Tibial nerve (tissue), 4 donors: Measurements from ENCODE around the gene CA11. TPM values are rescaled to one million over a fixed set of nuclear protein-coding genes. Genes with fewer than 3 reads are reported as not detected.

Experiments
- DNase-seq, 2 donors: peaks; one replicate each; pipeline ENCODE4 v3.0.0-alpha.2; 2019; ENCODE audit warnings: low spot score in 2 of 2
- H3K27ac ChIP-seq, 4 donors: fragments of 200-600 bp; sonication (generic) in 3 of 4; one replicate each; pipeline ENCODE4 v1.5.1; 2017 to 2019; ENCODE audit warnings: mild to moderate bottlenecking in 1 of 4
- H3K27me3 ChIP-seq, 2 donors: fragments of 200-600 bp; sonication (generic) in 1 of 2; one replicate each; pipeline versions ENCODE4 v1.5.1 to v1.6.0; 2017 to 2019
- H3K36me3 ChIP-seq, 3 donors: fragments of 200-600 bp; sonication (generic); one replicate each; pipeline ENCODE4 v1.5.1; 2018 to 2019
- H3K4me1 ChIP-seq, 4 donors: fragments of 200-600 bp; sonication (generic) in 3 of 4; one replicate each; pipeline ENCODE4 v1.5.1; 2017 to 2019
- H3K4me3 ChIP-seq, 4 donors: fragments of 200-600 bp; sonication (generic) in 3 of 4; one replicate each; pipeline ENCODE4 v1.5.1; 2017 to 2019; ENCODE audit warnings: mild to moderate bottlenecking in 1 of 4, moderate library complexity in 1 of 4
- H3K9me3 ChIP-seq, 4 donors: fragments of 200-600 bp; sonication (generic) in 3 of 4; one replicate each; pipeline ENCODE4 v1.5.1; 2017 to 2019
- EP300 ChIP-seq, 2 donors: sonication (generic); formaldehyde crosslinking; IDR thresholded peaks; one replicate each; pipeline ENCODE4 v1.6.1; 2017; ENCODE audit warnings: antibody characterized with exemption in 2 of 2, mild to moderate bottlenecking in 1 of 2
- POLR2A ChIP-seq, 2 donors: fragments of 450-650 bp; IDR thresholded peaks; one replicate each; pipeline ENCODE4 v1.6.1; 2017; ENCODE audit warnings: antibody characterized with exemption in 2 of 2, mild to moderate bottlenecking in 2 of 2, moderate library complexity in 2 of 2
- WGBS, 2 donors: methylation state at CpG; one replicate each; pipeline ENCODE4 v1.1.5; 2018; 5-methylcytosine and 5-hydroxymethylcytosine counted together
- total RNA-seq, 4 donors: library from RNA; depleted of rRNA; stranded (reverse); fragments of >200 nt; gene quantifications; one replicate each; pipeline ENCODE4 v1.1.0, GENCODE V29; 2016
- TF ChIP-seq, protein P1 (sequence below), 5 experiments: fragments of 200-600 bp in 3 of 5; fragments of 450-650 bp in 2 of 5; sonication (generic) in 3 of 5; IDR thresholded peaks; one replicate each; pipeline ENCODE4 v1.5.1; 2016 to 2019; ENCODE audit warnings: antibody characterized with exemption in 5 of 5, mild to moderate bottlenecking in 3 of 5, moderate library complexity in 2 of 5

The CA11 gene
- total RNA-seq, 4 donors from 2014 or later, result 3.1 to 5.4 (median 4.0) TPM

DNA sequence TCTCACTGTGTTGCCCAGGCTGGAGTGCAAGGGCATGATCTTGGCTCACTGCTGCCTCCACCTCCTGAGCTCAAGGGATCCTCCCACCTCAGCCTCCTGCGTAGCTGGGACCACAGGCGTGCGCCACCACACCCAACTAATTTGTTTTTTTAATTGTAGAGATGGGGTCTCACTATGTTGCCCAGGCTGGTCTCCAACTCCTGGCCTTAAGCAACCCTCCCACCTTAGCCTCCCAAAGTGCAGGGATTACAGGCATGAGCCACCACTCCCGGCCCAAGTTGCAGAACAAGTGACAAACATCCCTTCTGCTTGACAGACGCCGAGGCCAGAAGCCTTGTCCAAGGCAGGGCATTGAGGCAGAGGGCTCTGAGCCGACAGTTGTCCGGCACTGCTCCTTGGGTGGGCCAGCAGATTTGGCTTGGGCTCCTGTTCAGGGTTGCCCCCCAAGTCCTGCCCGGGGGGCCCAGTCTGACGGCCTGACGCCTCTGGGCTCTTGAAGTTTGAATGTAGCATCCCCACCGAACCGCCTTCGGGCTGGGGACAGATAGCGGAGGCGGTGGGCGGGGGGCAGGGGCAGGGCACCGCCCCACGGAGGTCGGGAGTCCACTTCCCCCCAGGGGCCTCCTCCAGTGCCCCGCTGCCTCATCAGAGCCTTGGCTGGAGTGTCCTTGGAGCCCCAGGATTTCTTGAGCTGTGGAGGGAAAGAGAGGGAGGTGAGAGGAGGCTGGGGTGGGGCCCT is 45.1 kb downstream of the CA11 start:
- WGBS, 2 donors, result 76 to 78% methylated on average over 20 to 21 of the region's 21 CpGs
- Histone ChIP-seq H3K4me3 (no peak overlapping the region), H3K27ac (no peak overlapping the region), H3K27me3 (peaks cover 0 to 12% of the 10 kb centered on the region in 2 donors), H3K36me3 (no peaks in the 10 kb centered on the region), H3K4me1 (no peaks in the 10 kb centered on the region), H3K9me3 (no peaks in the 10 kb centered on the region)
- DNase-seq, result no peak
- no peak for TF ChIP-seq POLR2A (IDR thresholded peaks at IDR 0.05)
- no peak for TF ChIP-seq EP300 (IDR thresholded peaks at IDR 0.05)
- TF ChIP-seq, protein P1, sequence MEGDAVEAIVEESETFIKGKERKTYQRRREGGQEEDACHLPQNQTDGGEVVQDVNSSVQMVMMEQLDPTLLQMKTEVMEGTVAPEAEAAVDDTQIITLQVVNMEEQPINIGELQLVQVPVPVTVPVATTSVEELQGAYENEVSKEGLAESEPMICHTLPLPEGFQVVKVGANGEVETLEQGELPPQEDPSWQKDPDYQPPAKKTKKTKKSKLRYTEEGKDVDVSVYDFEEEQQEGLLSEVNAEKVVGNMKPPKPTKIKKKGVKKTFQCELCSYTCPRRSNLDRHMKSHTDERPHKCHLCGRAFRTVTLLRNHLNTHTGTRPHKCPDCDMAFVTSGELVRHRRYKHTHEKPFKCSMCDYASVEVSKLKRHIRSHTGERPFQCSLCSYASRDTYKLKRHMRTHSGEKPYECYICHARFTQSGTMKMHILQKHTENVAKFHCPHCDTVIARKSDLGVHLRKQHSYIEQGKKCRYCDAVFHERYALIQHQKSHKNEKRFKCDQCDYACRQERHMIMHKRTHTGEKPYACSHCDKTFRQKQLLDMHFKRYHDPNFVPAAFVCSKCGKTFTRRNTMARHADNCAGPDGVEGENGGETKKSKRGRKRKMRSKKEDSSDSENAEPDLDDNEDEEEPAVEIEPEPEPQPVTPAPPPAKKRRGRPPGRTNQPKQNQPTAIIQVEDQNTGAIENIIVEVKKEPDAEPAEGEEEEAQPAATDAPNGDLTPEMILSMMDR (IDR thresholded peaks at IDR 0.05), result no peak

DNA sequence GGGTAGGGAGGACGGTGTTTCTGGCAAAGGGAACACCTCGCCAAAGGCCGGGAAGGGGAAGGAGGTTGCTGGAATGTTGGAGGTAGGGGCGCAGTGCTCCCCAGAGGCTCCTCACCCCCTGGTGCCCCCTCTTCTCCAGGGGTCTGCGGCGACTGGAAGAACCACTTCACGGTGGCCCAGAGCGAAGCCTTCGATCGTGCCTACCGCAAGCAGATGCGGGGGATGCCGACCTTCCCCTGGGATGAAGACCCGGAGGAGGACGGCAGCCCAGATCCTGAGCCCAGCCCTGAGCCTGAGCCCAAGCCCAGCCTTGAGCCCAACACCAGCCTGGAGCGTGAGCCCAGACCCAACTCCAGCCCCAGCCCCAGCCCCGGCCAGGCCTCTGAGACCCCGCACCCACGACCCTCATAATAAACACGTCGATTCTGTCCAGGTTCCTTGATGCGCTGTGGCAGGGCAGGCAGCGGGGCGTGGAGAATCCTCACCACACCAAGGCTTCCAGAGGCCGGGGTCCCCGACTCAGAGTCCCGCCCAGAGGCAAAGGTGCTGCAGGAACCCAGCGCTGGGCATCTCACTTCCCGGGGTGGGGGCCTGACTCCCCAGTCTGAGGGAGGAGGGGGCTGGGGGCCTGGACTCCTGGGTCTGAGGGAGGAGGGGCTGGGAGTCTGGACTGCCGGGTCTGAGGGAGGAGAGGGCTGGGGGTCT is 46.8 kb downstream of the CA11 start:
- peaks cover 0 to 12% of the 10 kb centered on the region in 2 donors for H3K27me3 ChIP-seq
- no peak overlapping the region for H3K4me3 ChIP-seq
- TF ChIP-seq EP300 (IDR thresholded peaks at IDR 0.05) (no peak), POLR2A (IDR thresholded peaks at IDR 0.05) (no peak)
- DNase-seq, result no peak
- H3K9me3 ChIP-seq, result no peaks in the 10 kb centered on the region
- H3K4me1 ChIP-seq, result no peaks in the 10 kb centered on the region
- H3K27ac ChIP-seq, result no peak overlapping the region
- no peaks in the 10 kb centered on the region for H3K36me3 ChIP-seq
- WGBS, 2 donors, result 64 to 67% methylated on average over 30 of the region's 30 CpGs

DNA sequence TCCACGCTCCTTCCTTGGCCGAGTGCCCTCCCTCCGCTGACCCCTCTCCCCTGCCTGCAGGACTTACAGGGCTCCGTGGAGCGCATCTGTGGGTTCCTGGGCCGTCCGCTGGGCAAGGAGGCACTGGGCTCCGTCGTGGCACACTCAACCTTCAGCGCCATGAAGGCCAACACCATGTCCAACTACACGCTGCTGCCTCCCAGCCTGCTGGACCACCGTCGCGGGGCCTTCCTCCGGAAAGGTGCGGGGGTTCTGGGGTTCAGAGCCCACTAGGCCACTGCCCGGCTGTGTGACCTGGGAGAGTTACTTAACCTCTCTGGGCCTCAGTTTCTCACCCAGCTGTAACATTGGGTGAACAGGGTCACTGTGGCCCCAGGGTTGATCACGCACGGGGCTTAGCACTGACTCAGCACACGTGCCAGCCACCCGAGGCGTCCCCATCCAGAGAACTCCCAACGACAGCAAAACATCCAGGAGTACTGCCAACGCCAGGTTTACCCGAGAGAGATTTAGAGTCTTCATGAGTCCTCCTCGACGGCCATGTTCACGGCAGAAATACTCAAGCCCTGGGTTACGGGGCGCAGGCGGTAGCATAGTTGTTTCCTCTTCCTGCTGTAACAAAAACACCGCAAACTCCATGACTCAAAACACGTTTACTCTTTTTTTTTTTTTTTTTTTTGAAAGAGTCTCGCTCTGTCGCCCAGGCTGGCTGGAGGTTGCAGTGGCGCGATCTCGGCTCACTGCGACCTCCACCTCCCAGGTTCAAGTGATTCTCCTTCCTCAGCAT is 49.1 kb downstream of the CA11 start:
- TF ChIP-seq, protein P1 (IDR thresholded peaks at IDR 0.05), result no peak
- no peak for TF ChIP-seq EP300 (IDR thresholded peaks at IDR 0.05)
- no peak for TF ChIP-seq POLR2A (IDR thresholded peaks at IDR 0.05)
- Histone ChIP-seq H3K9me3 (no peaks in the 10 kb centered on the region), H3K4me1 (no peaks in the 10 kb centered on the region), H3K4me3 (no peak overlapping the region), H3K27ac (no peak overlapping the region), H3K27me3 (peaks cover 0 to 12% of the 10 kb centered on the region in 2 donors), H3K36me3 (no peaks in the 10 kb centered on the region)
- DNase-seq, result no peak
- 81 to 82% methylated on average over 39 of the region's 39 CpGs for WGBS, 2 donors

DNA sequence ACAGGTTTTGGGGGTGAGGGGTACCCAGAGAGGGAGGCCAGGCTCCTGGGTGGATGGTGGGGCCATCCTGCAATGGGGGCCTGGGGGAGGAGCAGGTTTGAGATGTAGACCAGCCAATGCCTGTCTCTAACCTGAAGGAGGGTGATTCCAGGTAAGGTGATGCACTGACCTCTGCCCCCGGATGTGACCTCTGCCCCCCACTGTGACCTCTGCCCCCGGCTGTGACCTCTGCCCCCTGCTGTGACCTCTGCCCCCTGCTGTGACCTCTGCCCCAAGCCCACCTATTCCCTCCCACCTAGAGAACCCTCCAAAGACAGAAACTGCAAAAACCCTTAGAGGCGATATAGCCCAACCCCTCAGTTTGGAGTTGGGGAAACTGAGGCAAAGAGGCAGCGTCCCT is 49.8 kb downstream of the CA11 start:
- no peak for DNase-seq
- WGBS, 2 donors, result 77 to 92% methylated on average over 3 of the region's 4 CpGs

DNA sequence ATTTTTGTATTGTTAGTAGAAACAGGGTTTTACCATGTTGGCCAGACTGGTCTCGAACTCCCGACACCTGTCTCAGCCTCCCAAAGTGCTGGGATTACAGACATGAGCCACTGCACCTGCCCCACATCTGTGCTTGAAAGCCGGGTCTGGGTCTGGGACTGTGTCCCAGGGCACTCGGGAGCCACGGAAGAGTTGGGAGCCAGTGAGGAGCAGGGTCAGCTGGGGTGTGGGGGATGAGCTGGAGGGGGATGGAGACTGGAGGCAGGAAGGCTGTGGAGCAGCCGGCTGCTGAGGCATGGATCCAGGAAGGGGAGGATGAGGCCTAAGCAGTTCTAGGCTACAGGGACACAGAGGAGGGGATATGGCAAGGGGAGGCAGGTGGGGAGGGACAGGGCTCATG is 50.2 kb downstream of the CA11 start:
- Histone ChIP-seq H3K27me3 (peaks cover 0 to 12% of the 10 kb centered on the region in 2 donors), H3K36me3 (no peaks in the 10 kb centered on the region), H3K27ac (no peak overlapping the region), H3K9me3 (no peaks in the 10 kb centered on the region), H3K4me3 (no peak overlapping the region), H3K4me1 (no peaks in the 10 kb centered on the region)
- WGBS, 2 donors, result 70 to 72% methylated on average over 6 of the region's 6 CpGs
- no peak for DNase-seq
- TF ChIP-seq POLR2A (IDR thresholded peaks at IDR 0.05), result no peak
- TF ChIP-seq EP300 (IDR thresholded peaks at IDR 0.05), result no peak

More for the DNA sequence above, 49.8 kb downstream of the CA11 start:
- Histone ChIP-seq H3K36me3 (no peaks in the 10 kb centered on the region), H3K27me3 (peaks cover 0 to 12% of the 10 kb centered on the region in 2 donors), H3K27ac (no peak overlapping the region), H3K4me3 (no peak overlapping the region), H3K9me3 (no peaks in the 10 kb centered on the region), H3K4me1 (no peaks in the 10 kb centered on the region)
- TF ChIP-seq POLR2A (IDR thresholded peaks at IDR 0.05) (no peak), EP300 (IDR thresholded peaks at IDR 0.05) (no peak)
- TF ChIP-seq, protein P1 (IDR thresholded peaks at IDR 0.05), result no peak
